GM21529 (cell line): ENCODE measurements around the gene FRMD5.

Experiments
- ATAC-seq: cut with Tn5 transposase; IDR thresholded peaks from one replicate; pipeline ENCODE4 v1.9.1; 2021; ENCODE audit not compliant: unreplicated experiment

FRMD5 gene

GRCh38 chr15:43981576-43981975, 213.5 kb downstream of the FRMD5 start:
- ATAC-seq: no peak

GRCh38 chr15:43977072-43977884, 217.8 kb downstream of the FRMD5 start:
- peak; percentile 56 for ATAC-seq

GRCh38 chr15:43975770-43976169, 219.3 kb downstream of the FRMD5 start:
- no peak for ATAC-seq

GRCh38 chr15:43975326-43975725, 219.7 kb downstream of the FRMD5 start:
- no peak for ATAC-seq

GRCh38 chr15:43974852-43975251, 220.2 kb downstream of the FRMD5 start:
- no peak for ATAC-seq

- no peak for ATAC-seq
Observed at GRCh38 chr15:43969802-43970375, 225.2 kb downstream of the FRMD5 start.

GRCh38 chr15:43968551-43968950, 226.5 kb downstream of the FRMD5 start:
- no peak for ATAC-seq

GRCh38 chr15:43966646-43967045, 228.4 kb downstream of the FRMD5 start:
- ATAC-seq: no peak

GRCh38 chr15:43958861-43959330, 236.2 kb downstream of the FRMD5 start:
- no peak for ATAC-seq

GRCh38 chr15:43957724-43958123, 237.3 kb downstream of the FRMD5 start:
- ATAC-seq: no peak

GRCh38 chr15:43955140-43955539, 239.9 kb downstream of the FRMD5 start:
- ATAC-seq: no peak

GRCh38 chr15:43954181-43954621, 240.9 kb downstream of the FRMD5 start:
- ATAC-seq: no peak

- no peak for ATAC-seq
Observed at GRCh38 chr15:43953402-43953801, 241.7 kb downstream of the FRMD5 start.

- no peak for ATAC-seq
Observed at GRCh38 chr15:43950531-43950930, 244.5 kb downstream of the FRMD5 start.

- ATAC-seq: peak; percentile 86
Observed at GRCh38 chr15:43948691-43949325, 246.3 kb downstream of the FRMD5 start.

- no peak for ATAC-seq
Observed at GRCh38 chr15:43943511-43943910, 251.6 kb downstream of the FRMD5 start.

GRCh38 chr15:43942194-43942593, 252.9 kb downstream of the FRMD5 start:
- ATAC-seq: no peak

- peak; percentile 65 for ATAC-seq
Observed at GRCh38 chr15:43941555-43941954, 253.5 kb downstream of the FRMD5 start.

GRCh38 chr15:43941071-43941470, 254.0 kb downstream of the FRMD5 start:
- ATAC-seq: no peak

GRCh38 chr15:43939070-43939469, 256.0 kb downstream of the FRMD5 start:
- no peak for ATAC-seq

- no peak for ATAC-seq
Observed at GRCh38 chr15:43934480-43934879, 260.6 kb downstream of the FRMD5 start.

- ATAC-seq: no peak
Observed at GRCh38 chr15:43932907-43933306, 262.2 kb downstream of the FRMD5 start.
